Measurements from ENCODE around the gene MTMR6.

MTMR6 gene

GRCh38 chr13:25217023-25217885, 70.0 kb downstream of the MTMR6 start:
- Histone ChIP-seq H3K4me3 (ENCODE audit: low read depth in 1 of 2, low read length in 2 of 2) (no peak overlapping the region), H3K4me1 (ENCODE audit: control insufficient read depth in 1 of 2, insufficient read depth in 2 of 2, low read length in 2 of 2) (no peaks in the 10 kb centered on the region), H3K9me3 (ENCODE audit: control insufficient read depth in 1 of 2, low read length in 2 of 2) (no peaks in the 10 kb centered on the region), H3K36me3 (ENCODE audit: control insufficient read depth in 1 of 2, insufficient read depth in 2 of 2, low read length in 2 of 2) (no peaks in the 10 kb centered on the region), H3K27me3 (ENCODE audit: low read depth, low read length) (no peaks in the 10 kb centered on the region), H3K27ac (ENCODE audit: low read length) (no peak overlapping the region)

- Histone ChIP-seq H3K9me3 (ENCODE audit: control insufficient read depth in 1 of 2, low read length in 2 of 2) (no peaks in the 10 kb centered on the region), H3K27ac (ENCODE audit: low read length) (no peak overlapping the region), H3K4me1 (ENCODE audit: control insufficient read depth in 1 of 2, insufficient read depth in 2 of 2, low read length in 2 of 2) (no peaks in the 10 kb centered on the region), H3K27me3 (ENCODE audit: low read depth, low read length) (no peaks in the 10 kb centered on the region), H3K4me3 (ENCODE audit: low read depth in 1 of 2, low read length in 2 of 2) (no peak overlapping the region), H3K36me3 (ENCODE audit: control insufficient read depth in 1 of 2, insufficient read depth in 2 of 2, low read length in 2 of 2) (no peaks in the 10 kb centered on the region)
Observed at GRCh38 chr13:25215253-25215575, 72.1 kb downstream of the MTMR6 start.

- Histone ChIP-seq H3K4me1 (ENCODE audit: control insufficient read depth in 1 of 2, insufficient read depth in 2 of 2, low read length in 2 of 2) (no peaks in the 10 kb centered on the region), H3K27me3 (ENCODE audit: low read depth, low read length) (no peaks in the 10 kb centered on the region), H3K9me3 (ENCODE audit: control insufficient read depth in 1 of 2, low read length in 2 of 2) (no peaks in the 10 kb centered on the region), H3K27ac (ENCODE audit: low read length) (no peak overlapping the region), H3K36me3 (ENCODE audit: control insufficient read depth in 1 of 2, insufficient read depth in 2 of 2, low read length in 2 of 2) (no peaks in the 10 kb centered on the region), H3K4me3 (ENCODE audit: low read depth in 1 of 2, low read length in 2 of 2) (no peak overlapping the region)
Observed at GRCh38 chr13:25214491-25215252, 72.6 kb downstream of the MTMR6 start.

GRCh38 chr13:25213715-25214114, 73.6 kb downstream of the MTMR6 start:
- Histone ChIP-seq H3K36me3 (ENCODE audit: control insufficient read depth in 1 of 2, insufficient read depth in 2 of 2, low read length in 2 of 2) (no peaks in the 10 kb centered on the region), H3K27ac (ENCODE audit: low read length) (no peak overlapping the region), H3K4me3 (ENCODE audit: low read depth in 1 of 2, low read length in 2 of 2) (no peak overlapping the region), H3K9me3 (ENCODE audit: control insufficient read depth in 1 of 2, low read length in 2 of 2) (no peaks in the 10 kb centered on the region), H3K4me1 (ENCODE audit: control insufficient read depth in 1 of 2, insufficient read depth in 2 of 2, low read length in 2 of 2) (no peaks in the 10 kb centered on the region), H3K27me3 (ENCODE audit: low read depth, low read length) (no peaks in the 10 kb centered on the region)

GRCh38 chr13:25210842-25211569, 76.3 kb downstream of the MTMR6 start:
- no peak overlapping the region for H3K27ac ChIP-seq (ENCODE audit: low read length)
- H3K4me3 ChIP-seq (ENCODE audit: low read depth in 1 of 2, low read length in 2 of 2), result no peak overlapping the region
- H3K4me1 ChIP-seq (ENCODE audit: control insufficient read depth in 1 of 2, insufficient read depth in 2 of 2, low read length in 2 of 2), result no peaks in the 10 kb centered on the region
- no peaks in the 10 kb centered on the region for H3K9me3 ChIP-seq (ENCODE audit: control insufficient read depth in 1 of 2, low read length in 2 of 2)
- no peaks in the 10 kb centered on the region for H3K36me3 ChIP-seq (ENCODE audit: control insufficient read depth in 1 of 2, insufficient read depth in 2 of 2, low read length in 2 of 2)
- H3K27me3 ChIP-seq (ENCODE audit: low read depth, low read length), result no peaks in the 10 kb centered on the region

GRCh38 chr13:25207291-25207810, 79.9 kb downstream of the MTMR6 start:
- no peaks in the 10 kb centered on the region for H3K4me1 ChIP-seq (ENCODE audit: control insufficient read depth in 1 of 2, insufficient read depth in 2 of 2, low read length in 2 of 2)

GRCh38 chr13:25204863-25205262, 82.4 kb downstream of the MTMR6 start:
- H3K27me3 ChIP-seq (ENCODE audit: low read depth, low read length), result no peaks in the 10 kb centered on the region
- no peaks in the 10 kb centered on the region for H3K9me3 ChIP-seq (ENCODE audit: control insufficient read depth in 1 of 2, low read length in 2 of 2)
- no peaks in the 10 kb centered on the region for H3K36me3 ChIP-seq (ENCODE audit: control insufficient read depth in 1 of 2, insufficient read depth in 2 of 2, low read length in 2 of 2)
- H3K4me3 ChIP-seq (ENCODE audit: low read depth in 1 of 2, low read length in 2 of 2), result no peak overlapping the region
- no peaks in the 10 kb centered on the region for H3K4me1 ChIP-seq (ENCODE audit: control insufficient read depth in 1 of 2, insufficient read depth in 2 of 2, low read length in 2 of 2)
- no peak overlapping the region for H3K27ac ChIP-seq (ENCODE audit: low read length)

More at GRCh38 chr13:25207291-25207810, 79.9 kb downstream of the MTMR6 start:
- Histone ChIP-seq H3K27ac (ENCODE audit: low read length) (no peak overlapping the region), H3K27me3 (ENCODE audit: low read depth, low read length) (no peaks in the 10 kb centered on the region), H3K36me3 (ENCODE audit: control insufficient read depth in 1 of 2, insufficient read depth in 2 of 2, low read length in 2 of 2) (no peaks in the 10 kb centered on the region), H3K9me3 (ENCODE audit: control insufficient read depth in 1 of 2, low read length in 2 of 2) (no peaks in the 10 kb centered on the region), H3K4me3 (ENCODE audit: low read depth in 1 of 2, low read length in 2 of 2) (no peak overlapping the region)

GRCh38 chr13:25203127-25203740, 84.1 kb downstream of the MTMR6 start:
- H3K27ac ChIP-seq (ENCODE audit: low read length), result no peak overlapping the region
- no peaks in the 10 kb centered on the region for H3K9me3 ChIP-seq (ENCODE audit: control insufficient read depth in 1 of 2, low read length in 2 of 2)
- no peaks in the 10 kb centered on the region for H3K27me3 ChIP-seq (ENCODE audit: low read depth, low read length)
- no peak overlapping the region for H3K4me3 ChIP-seq (ENCODE audit: low read depth in 1 of 2, low read length in 2 of 2)
- H3K36me3 ChIP-seq (ENCODE audit: control insufficient read depth in 1 of 2, insufficient read depth in 2 of 2, low read length in 2 of 2), result no peaks in the 10 kb centered on the region
- no peaks in the 10 kb centered on the region for H3K4me1 ChIP-seq (ENCODE audit: control insufficient read depth in 1 of 2, insufficient read depth in 2 of 2, low read length in 2 of 2)

- Histone ChIP-seq H3K27me3 (ENCODE audit: low read depth, low read length) (no peaks in the 10 kb centered on the region), H3K36me3 (ENCODE audit: control insufficient read depth in 1 of 2, insufficient read depth in 2 of 2, low read length in 2 of 2) (no peaks in the 10 kb centered on the region), H3K4me3 (ENCODE audit: low read depth in 1 of 2, low read length in 2 of 2) (no peak overlapping the region), H3K27ac (ENCODE audit: low read length) (no peak overlapping the region), H3K9me3 (ENCODE audit: control insufficient read depth in 1 of 2, low read length in 2 of 2) (no peaks in the 10 kb centered on the region), H3K4me1 (ENCODE audit: control insufficient read depth in 1 of 2, insufficient read depth in 2 of 2, low read length in 2 of 2) (no peaks in the 10 kb centered on the region)
Observed at GRCh38 chr13:25200783-25201182, 86.5 kb downstream of the MTMR6 start.

GRCh38 chr13:25198647-25199046, 88.6 kb downstream of the MTMR6 start:
- Histone ChIP-seq H3K4me3 (ENCODE audit: low read depth in 1 of 2, low read length in 2 of 2) (no peak overlapping the region), H3K4me1 (ENCODE audit: control insufficient read depth in 1 of 2, insufficient read depth in 2 of 2, low read length in 2 of 2) (no peaks in the 10 kb centered on the region), H3K9me3 (ENCODE audit: control insufficient read depth in 1 of 2, low read length in 2 of 2) (no peaks in the 10 kb centered on the region), H3K36me3 (ENCODE audit: control insufficient read depth in 1 of 2, insufficient read depth in 2 of 2, low read length in 2 of 2) (no peaks in the 10 kb centered on the region), H3K27ac (ENCODE audit: low read length) (no peak overlapping the region), H3K27me3 (ENCODE audit: low read depth, low read length) (no peaks in the 10 kb centered on the region)

GRCh38 chr13:25196971-25197370, 90.3 kb downstream of the MTMR6 start:
- Histone ChIP-seq H3K27ac (ENCODE audit: low read length) (no peak overlapping the region), H3K36me3 (ENCODE audit: control insufficient read depth in 1 of 2, insufficient read depth in 2 of 2, low read length in 2 of 2) (no peaks in the 10 kb centered on the region), H3K9me3 (ENCODE audit: control insufficient read depth in 1 of 2, low read length in 2 of 2) (no peaks in the 10 kb centered on the region), H3K27me3 (ENCODE audit: low read depth, low read length) (no peaks in the 10 kb centered on the region), H3K4me3 (ENCODE audit: low read depth in 1 of 2, low read length in 2 of 2) (no peak overlapping the region), H3K4me1 (ENCODE audit: control insufficient read depth in 1 of 2, insufficient read depth in 2 of 2, low read length in 2 of 2) (no peaks in the 10 kb centered on the region)

Measured in muscle layer of duodenum (tissue), 2 donors.